ENCODE results near the gene ARFGAP3.

The ARFGAP3 gene

DNA sequence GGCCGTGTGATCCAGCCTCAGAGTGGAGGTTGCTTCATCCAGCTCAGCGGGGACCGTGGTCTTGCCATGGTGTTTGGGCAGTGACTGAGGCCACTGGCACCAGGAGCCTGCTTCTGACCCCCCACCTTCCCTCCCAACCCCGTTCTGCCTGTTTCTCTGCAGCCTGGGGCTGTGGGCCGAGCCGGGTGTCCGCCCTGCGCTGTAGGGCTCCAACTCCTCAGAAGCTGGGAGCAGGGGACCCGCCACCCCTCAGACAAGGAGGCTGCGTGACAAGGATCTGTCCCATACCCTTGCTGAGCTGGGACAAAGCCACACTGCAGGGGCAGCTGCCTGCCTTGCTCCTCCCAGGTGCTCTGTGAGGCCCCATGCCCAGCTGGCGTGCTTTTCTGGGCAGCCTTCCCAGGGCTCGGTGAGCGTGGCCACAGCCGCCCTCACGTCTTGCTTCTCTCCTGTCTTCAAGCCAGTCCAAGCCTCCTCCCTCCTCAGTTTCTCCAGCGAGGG lies 11.7 kb upstream of the ARFGAP3 start:
- no peak for ATAC-seq (replicated peaks; ENCODE audit: extremely low read depth, poor library complexity, severe bottlenecking)
- peaks cover 6% of the 10 kb centered on the region for H3K4me1 Mint-ChIP-seq
- H3K27ac Mint-ChIP-seq (ENCODE audit: low read depth) = no peak overlapping the region
- no peaks in the 10 kb centered on the region for H3K27me3 Mint-ChIP-seq
- H3K9me3 Mint-ChIP-seq = no peaks in the 10 kb centered on the region
- no peak for DNase-seq (ENCODE audit: low spot score in 2 of 2)
- H3K4me3 Mint-ChIP-seq = no peak overlapping the region
- H3K36me3 Mint-ChIP-seq (ENCODE audit: insufficient read depth) = peaks cover 15% of the 10 kb centered on the region

DNA sequence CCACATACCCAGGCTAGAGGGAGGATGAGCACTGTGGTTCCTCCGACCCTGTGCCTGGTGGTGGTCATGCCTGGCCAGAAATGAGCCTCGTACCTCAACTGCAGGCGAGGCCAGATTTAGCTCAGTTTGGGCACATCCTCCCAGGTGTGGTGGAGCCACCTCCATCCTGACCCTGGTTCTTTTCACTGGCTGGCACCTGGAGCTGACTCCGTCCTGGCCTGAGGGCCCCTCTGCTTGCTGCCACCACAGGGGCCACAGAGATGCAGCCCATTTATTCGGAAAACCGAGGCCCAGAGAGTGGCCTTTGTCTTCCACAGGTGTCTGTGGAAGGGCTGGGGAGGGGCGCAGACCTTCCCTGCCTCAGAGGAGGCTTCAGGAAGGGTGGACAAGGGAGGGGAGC lies 9.0 kb upstream of the ARFGAP3 start:
- H3K9me3 Mint-ChIP-seq = no peaks in the 10 kb centered on the region
- H3K36me3 Mint-ChIP-seq (ENCODE audit: insufficient read depth) = peaks cover 12% of the 10 kb centered on the region
- H3K27ac Mint-ChIP-seq (ENCODE audit: low read depth) = no peak overlapping the region
- no peaks in the 10 kb centered on the region for H3K27me3 Mint-ChIP-seq
- no peak overlapping the region for H3K4me3 Mint-ChIP-seq
- peaks cover 11% of the 10 kb centered on the region for H3K4me1 Mint-ChIP-seq
- DNase-seq (ENCODE audit: low spot score in 2 of 2) (no peak), ATAC-seq (replicated peaks; ENCODE audit: extremely low read depth, poor library complexity, severe bottlenecking) (no peak)

DNA sequence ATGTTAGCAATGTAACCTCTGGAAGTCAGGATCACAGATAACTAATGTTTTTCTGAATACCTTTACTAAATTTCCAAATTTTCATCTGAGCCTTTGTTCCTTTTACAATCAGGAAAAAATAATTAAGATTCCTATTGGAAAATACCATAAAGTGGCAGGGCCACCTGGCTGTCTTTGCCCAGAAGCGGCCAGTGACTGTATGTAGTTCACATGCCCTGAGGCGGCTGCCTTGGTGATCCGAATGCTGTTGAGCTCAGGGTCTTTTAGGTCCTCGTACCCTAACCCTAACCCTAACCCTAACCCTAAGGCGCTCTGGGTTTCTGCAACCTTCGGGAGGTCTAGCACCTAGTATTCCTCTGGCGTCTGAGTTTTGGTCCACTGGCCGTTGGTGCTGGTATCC lies 8.5 kb upstream of the ARFGAP3 start:
- no peak for ATAC-seq (replicated peaks; ENCODE audit: extremely low read depth, poor library complexity, severe bottlenecking)
- Mint-ChIP-seq H3K36me3 (ENCODE audit: insufficient read depth) (peaks cover 9% of the 10 kb centered on the region), H3K27me3 (no peaks in the 10 kb centered on the region), H3K4me1 (peaks cover 11% of the 10 kb centered on the region), H3K27ac (ENCODE audit: low read depth) (no peak overlapping the region), H3K4me3 (no peak overlapping the region), H3K9me3 (no peaks in the 10 kb centered on the region)
- DNase-seq (ENCODE audit: low spot score in 2 of 2) = no peak

DNA sequence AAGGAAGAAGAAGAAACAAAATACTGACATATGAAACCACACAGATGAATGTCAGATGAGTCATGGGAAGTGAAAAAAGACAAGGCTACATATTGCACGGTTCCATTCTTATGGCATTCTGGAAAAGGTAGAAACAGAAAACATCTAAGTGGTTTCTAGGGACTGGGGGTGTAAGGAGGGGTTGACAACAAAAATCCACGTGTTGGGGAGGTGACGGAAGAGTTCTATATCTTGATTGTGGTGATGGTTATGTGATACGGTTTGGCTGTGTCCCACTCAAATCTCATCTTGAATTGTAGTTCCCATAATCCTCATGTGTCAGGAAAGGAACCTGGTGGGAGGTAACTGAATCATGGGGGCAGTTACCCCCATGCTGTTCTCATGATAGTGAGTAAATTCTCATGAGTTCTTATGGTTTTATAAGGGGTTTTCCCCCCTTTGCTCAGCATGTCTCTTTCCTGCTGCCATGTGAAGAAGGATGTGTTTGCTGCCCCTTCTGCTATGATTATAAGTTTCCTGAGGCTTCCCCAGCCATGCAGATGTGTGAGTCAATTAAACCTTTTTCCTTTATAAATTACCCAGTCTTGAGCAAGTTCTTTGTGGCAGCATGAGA lies 6.4 kb upstream of the ARFGAP3 start:
- ATAC-seq (replicated peaks; ENCODE audit: extremely low read depth, poor library complexity, severe bottlenecking) (no peak), DNase-seq (ENCODE audit: low spot score in 2 of 2) (no peak)
- Mint-ChIP-seq H3K27me3 (no peaks in the 10 kb centered on the region), H3K4me3 (peak overlapping the region; percentile 3), H3K27ac (ENCODE audit: low read depth) (no peak overlapping the region), H3K4me1 (peaks cover 11% of the 10 kb centered on the region), H3K36me3 (ENCODE audit: insufficient read depth) (peaks cover 9% of the 10 kb centered on the region), H3K9me3 (no peaks in the 10 kb centered on the region)

DNA sequence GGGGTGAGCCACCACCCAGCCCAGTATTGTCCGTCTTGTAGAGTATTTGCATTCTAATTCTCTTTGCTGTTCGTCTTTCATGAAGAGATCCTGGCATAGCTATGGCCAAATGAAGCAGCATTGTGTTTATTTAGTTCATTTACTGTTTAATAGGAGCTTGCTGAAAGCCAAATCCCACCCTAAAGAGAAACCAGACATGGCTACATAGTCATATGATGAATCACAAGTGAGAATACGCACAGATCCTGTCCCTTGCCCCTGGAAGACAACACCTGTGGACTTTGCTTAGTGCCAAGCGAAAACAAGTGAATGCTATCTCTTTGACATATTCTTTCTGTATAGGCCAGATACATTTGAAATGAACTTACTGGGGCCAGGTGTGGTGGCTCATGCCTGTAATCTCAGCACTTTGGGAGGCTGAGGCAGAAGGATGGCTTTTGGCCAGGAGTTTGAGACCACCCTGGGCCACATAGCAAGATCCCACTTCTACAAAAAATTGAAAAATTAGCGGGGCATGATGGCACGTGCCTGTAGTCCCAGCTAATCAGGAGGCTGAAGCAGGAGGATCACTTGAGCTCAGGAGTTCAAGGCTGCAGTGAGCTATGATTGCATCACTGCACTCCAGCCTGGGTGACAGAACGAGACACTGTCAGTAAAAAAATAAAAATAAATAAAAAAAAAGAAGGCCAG lies 5.1 kb upstream of the ARFGAP3 start:
- H3K9me3 Mint-ChIP-seq = no peaks in the 10 kb centered on the region
- no peak for ATAC-seq (replicated peaks; ENCODE audit: extremely low read depth, poor library complexity, severe bottlenecking)
- no peak overlapping the region for H3K4me3 Mint-ChIP-seq
- DNase-seq (ENCODE audit: low spot score in 2 of 2) = no peak
- H3K27me3 Mint-ChIP-seq = no peaks in the 10 kb centered on the region
- peaks cover 6% of the 10 kb centered on the region for H3K4me1 Mint-ChIP-seq
- H3K27ac Mint-ChIP-seq (ENCODE audit: low read depth) = no peak overlapping the region
- H3K36me3 Mint-ChIP-seq (ENCODE audit: insufficient read depth) = peaks cover 11% of the 10 kb centered on the region

DNA sequence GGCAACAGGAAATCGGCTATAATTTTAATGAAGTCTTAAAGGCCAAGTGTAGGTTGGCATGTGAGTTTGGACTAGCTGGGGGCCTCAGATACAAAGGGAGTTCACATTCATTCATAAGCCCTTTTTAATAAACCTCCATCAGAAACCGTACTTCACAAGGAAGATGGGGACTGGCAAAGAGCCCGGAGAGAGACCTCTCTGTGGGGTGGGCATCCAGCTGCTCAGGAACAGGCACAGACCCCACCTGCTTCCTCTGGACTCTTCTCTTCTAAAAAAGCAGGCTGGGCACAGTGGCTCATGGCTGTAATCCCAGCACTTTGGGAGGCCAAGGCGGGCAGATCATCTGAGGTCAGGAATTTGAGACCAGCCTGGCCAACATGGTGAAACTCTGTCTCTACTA lies 3.9 kb upstream of the ARFGAP3 start:
- ATAC-seq (replicated peaks; ENCODE audit: extremely low read depth, poor library complexity, severe bottlenecking) = no peak
- no peak for DNase-seq (ENCODE audit: low spot score in 2 of 2)
- Mint-ChIP-seq H3K4me3 (no peak overlapping the region), H3K27me3 (no peaks in the 10 kb centered on the region), H3K36me3 (ENCODE audit: insufficient read depth) (peaks cover 13% of the 10 kb centered on the region), H3K27ac (ENCODE audit: low read depth) (no peak overlapping the region), H3K9me3 (no peaks in the 10 kb centered on the region), H3K4me1 (peaks cover 6% of the 10 kb centered on the region)

DNA sequence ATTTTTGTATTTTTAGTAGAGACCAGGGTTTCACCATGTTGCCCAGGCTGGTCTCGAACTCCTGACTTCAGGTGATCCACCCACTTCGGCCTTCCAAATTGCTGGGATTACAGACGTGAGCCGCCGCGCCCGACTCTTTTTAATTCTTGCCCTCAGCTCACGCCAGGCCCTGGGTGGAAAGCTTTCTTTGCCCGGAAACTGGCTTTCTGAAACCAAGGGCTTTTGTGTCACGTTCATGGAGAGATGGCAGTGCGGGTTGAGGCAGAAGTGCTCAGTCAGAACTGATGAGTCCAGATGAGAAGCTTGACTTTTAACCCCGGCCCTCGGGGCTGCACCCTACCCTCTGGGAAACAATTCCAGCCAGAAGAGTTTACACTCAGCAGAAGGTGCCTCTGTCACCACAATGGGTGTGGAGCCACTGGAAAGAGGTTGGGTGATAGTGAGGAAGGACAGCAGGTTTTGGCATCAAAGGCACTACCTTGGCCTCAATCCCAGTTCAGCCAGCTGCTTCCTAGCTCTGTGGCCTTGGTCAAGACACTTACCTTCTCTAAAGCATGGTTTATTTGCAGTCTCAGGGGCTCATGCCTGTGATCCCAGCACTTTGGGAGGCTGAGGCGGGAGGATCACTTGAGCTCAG lies 890 bp upstream of the ARFGAP3 start:
- Mint-ChIP-seq H3K27ac (ENCODE audit: low read depth) (no peak overlapping the region), H3K27me3 (no peaks in the 10 kb centered on the region), H3K9me3 (no peaks in the 10 kb centered on the region), H3K4me3 (peak overlapping the region; percentile 70), H3K4me1 (peaks cover 7% of the 10 kb centered on the region), H3K36me3 (ENCODE audit: insufficient read depth) (peaks cover 14% of the 10 kb centered on the region)
- ATAC-seq (replicated peaks; ENCODE audit: extremely low read depth, poor library complexity, severe bottlenecking) = no peak
- DNase-seq (ENCODE audit: low spot score in 2 of 2) = no peak

DNA sequence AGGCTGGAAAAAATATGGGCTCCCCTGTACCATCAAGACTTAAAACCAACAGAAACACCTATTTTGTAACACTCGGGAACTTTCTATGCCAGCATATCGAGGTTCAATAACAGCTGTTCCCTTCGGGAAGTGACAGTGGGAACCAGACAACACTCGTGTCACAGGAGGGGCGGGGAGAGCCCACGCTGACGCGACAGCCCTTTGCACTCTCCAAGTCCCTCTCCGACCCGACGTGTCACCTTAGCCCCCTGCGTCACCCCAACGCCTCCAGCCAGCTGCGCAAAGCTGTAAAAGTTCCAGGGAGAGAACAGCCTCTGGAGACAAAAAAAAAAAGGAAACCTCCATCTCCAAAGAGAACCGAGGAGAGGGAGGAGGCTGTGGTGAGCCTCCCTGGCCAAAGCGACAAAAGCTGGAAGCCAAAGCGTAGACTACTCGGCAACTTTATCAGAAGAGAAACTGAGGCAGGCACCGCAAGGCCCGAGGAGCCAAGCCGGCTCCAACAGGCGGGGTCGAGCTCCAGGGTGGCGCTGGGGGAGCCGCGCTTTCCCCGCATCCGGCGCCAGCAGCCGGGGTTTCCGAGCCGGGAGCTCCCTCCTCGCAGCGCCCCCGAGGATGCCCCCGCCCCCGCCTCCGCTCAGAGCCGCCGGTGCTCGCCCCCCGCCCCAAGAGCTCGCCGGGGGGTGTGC lies 751 bp downstream of the ARFGAP3 start:
- H3K27ac Mint-ChIP-seq (ENCODE audit: low read depth) = peak overlapping the region; percentile 83
- no peaks in the 10 kb centered on the region for H3K27me3 Mint-ChIP-seq
- peak; percentile 58 for ATAC-seq (replicated peaks; ENCODE audit: extremely low read depth, poor library complexity, severe bottlenecking)
- DNase-seq (ENCODE audit: low spot score in 2 of 2) = peak in 1 of 2 donors; percentile 49
- peak overlapping the region; percentile 85 for H3K4me3 Mint-ChIP-seq
- no peaks in the 10 kb centered on the region for H3K9me3 Mint-ChIP-seq
- H3K36me3 Mint-ChIP-seq (ENCODE audit: insufficient read depth) = peaks cover 14% of the 10 kb centered on the region
- H3K4me1 Mint-ChIP-seq = peaks cover 10% of the 10 kb centered on the region

DNA sequence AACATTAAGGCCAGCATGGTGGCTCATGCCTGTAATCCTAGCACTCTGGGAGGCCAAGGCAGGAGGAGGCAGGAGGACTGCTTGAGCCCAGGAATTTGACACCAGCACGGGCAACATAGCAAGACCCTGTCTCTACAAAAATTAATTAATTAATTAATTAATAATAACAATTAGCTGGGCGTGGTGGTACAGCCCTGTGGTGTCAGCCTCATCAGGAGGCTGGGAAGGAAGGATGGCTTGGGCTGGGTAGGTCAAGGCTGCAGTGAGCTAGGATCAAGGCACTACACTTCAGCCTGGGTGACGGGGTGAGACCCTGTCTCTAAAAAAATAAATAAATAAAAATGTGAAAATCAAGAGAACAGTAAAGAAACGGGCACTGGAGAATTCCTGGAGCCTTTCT lies 1.4 kb downstream of the ARFGAP3 start:
- Mint-ChIP-seq H3K4me3 (peak overlapping the region; percentile 85), H3K9me3 (no peaks in the 10 kb centered on the region), H3K4me1 (peaks cover 16% of the 10 kb centered on the region), H3K27ac (ENCODE audit: low read depth) (peak overlapping the region; percentile 83), H3K27me3 (no peaks in the 10 kb centered on the region), H3K36me3 (ENCODE audit: insufficient read depth) (peaks cover 13% of the 10 kb centered on the region)
- ATAC-seq (replicated peaks; ENCODE audit: extremely low read depth, poor library complexity, severe bottlenecking) = no peak
- DNase-seq (ENCODE audit: low spot score in 2 of 2) = no peak

DNA sequence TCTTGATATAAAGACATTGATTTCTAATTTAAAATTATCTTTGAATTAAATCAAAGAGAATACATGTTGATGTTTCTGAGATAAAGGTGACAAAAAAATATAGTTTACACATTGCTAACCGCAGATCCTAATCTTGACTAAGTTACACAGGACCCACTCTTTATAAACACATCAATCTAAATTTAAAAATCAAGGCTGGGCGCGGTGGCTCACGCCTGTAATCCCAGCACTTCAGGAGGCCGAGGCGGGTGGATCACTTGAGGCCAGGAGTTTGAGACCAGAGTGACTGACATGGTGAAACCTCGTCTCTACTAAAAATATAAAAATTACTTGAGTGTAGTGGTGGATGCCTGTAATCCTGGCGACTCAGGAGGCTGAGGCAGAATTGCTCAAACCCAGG lies 1.9 kb downstream of the ARFGAP3 start:
- ATAC-seq (replicated peaks; ENCODE audit: extremely low read depth, poor library complexity, severe bottlenecking) = no peak
- no peaks in the 10 kb centered on the region for H3K9me3 Mint-ChIP-seq
- no peak for DNase-seq (ENCODE audit: low spot score in 2 of 2)
- H3K4me1 Mint-ChIP-seq = peaks cover 18% of the 10 kb centered on the region
- peaks cover 11% of the 10 kb centered on the region for H3K36me3 Mint-ChIP-seq (ENCODE audit: insufficient read depth)
- peak overlapping the region; percentile 83 for H3K27ac Mint-ChIP-seq (ENCODE audit: low read depth)
- no peaks in the 10 kb centered on the region for H3K27me3 Mint-ChIP-seq
- peak overlapping the region; percentile 85 for H3K4me3 Mint-ChIP-seq

DNA sequence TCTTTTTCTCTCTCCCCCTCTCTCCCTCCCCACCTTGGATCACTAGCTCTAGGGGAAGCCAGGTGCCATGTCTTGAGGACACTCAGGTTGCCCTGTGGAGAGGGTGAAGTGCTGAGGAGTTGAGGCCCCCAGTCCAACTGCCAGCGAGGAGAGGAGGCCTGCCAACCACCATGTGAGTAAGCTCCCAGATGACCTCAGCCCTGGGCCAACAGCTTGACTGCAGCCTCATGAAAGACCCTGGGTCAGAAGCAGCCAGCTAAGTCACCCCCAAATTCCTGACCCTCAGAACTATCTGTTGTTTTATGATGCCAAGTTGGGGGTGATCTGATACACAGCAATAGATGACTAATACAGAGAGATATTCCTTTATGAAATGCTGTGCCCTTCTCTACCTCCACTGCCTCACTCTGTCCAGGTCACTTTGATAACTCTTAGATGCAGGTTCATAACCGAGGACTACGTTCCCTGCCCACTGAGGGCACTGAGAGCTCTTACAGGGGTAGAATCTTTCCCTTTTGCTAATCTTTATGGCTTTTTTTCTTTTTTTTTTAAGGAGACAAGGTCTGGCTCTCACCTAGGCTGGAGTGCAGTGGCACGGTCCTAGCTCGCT lies 8.0 kb downstream of the ARFGAP3 start:
- H3K9me3 Mint-ChIP-seq = no peaks in the 10 kb centered on the region
- ATAC-seq (replicated peaks; ENCODE audit: extremely low read depth, poor library complexity, severe bottlenecking) (no peak), DNase-seq (ENCODE audit: low spot score in 2 of 2) (no peak)
- H3K27me3 Mint-ChIP-seq = no peaks in the 10 kb centered on the region
- H3K4me1 Mint-ChIP-seq = peaks cover 34% of the 10 kb centered on the region
- H3K27ac Mint-ChIP-seq (ENCODE audit: low read depth) = no peak overlapping the region
- no peak overlapping the region for H3K4me3 Mint-ChIP-seq
- H3K36me3 Mint-ChIP-seq (ENCODE audit: insufficient read depth) = peaks cover 26% of the 10 kb centered on the region

DNA sequence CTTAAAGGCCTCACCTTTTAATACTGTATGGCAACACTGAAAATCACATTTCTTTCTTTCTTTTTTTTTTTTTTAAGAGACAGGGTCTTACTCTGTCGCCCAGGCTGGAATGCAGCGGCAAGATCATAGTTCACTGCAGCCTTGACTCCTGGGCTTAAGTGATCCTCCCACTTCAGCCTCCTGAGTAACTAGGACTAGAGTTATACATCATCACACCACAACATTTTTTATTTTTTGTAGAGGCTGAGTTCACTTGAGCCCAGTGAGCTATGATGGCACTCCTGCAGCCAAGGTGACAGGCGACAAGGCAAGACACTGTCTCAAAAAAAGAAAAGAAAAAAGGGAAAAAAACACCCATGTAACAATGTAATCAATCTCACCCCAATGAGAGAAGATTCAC lies 10.0 kb downstream of the ARFGAP3 start:
- Mint-ChIP-seq H3K9me3 (no peaks in the 10 kb centered on the region), H3K27me3 (no peaks in the 10 kb centered on the region), H3K27ac (ENCODE audit: low read depth) (no peak overlapping the region), H3K4me3 (no peak overlapping the region), H3K36me3 (ENCODE audit: insufficient read depth) (peaks cover 35% of the 10 kb centered on the region), H3K4me1 (peaks cover 46% of the 10 kb centered on the region)
- DNase-seq (ENCODE audit: low spot score in 2 of 2) (no peak), ATAC-seq (replicated peaks; ENCODE audit: extremely low read depth, poor library complexity, severe bottlenecking) (no peak)
